ENCODE measurements around the gene BATF.

The BATF gene

DNA sequence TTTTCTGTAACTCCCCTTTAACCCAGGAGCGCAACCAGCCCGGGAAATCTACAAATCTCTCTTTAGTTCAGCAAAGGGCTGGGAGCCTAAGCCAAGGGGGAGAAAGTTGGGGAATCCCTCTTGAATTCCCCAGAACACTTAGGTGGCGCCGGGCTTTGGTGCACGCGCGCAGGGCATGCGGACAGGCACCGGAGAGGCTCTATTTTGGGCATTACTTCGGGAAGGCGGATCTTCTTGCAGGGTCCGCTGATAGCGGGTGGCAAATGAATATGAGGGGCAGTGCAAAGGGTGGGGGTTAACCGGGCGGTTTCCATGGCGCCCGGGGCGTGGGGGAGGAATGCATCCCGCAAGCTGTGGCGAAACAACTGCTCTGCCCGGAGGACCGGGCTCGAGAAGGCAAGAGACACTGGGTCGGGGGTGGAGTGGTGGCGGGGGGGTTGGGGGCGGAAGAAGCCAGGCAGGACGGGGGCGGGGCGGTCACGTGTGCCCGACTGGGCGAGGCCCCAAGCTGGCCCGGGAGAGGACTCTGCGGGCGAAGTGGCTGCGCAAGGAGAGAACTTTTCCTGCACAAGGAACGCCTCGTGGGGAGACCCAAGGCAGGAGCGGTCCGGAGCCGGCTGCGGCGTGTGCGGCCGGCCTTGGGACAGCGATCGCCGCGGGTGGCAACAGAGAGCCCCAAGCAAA is 56.0 kb downstream of the BATF start, which contains the start of gene FLVCR2:
TSS of gene FLVCR2 (plus strand) at position 519 of the 684 bp plus-strand sequence. CDS start 353 bp downstream, outside the sequence.
- peak within 1 kb of the TSS in 8 of 11 experiments; percentile 1 to 63 (median 42); a peak in 13 of 22 replicates for H3K27ac ChIP-seq
- H3K36me3 ChIP-seq, result no peaks in the 10 kb centered on the region
- peaks cover 0 to 8% (median 0%) of the 10 kb centered on the region in 11 experiments; a peak in 3 of 22 replicates for H3K9me3 ChIP-seq (replicated peaks in 1 of 11)
- H3K27me3 ChIP-seq, result no peaks in the 10 kb centered on the region
- H3K4me2 ChIP-seq, result peak within 1 kb of the TSS; percentile 97 to 100 (median 99)
- H4K20me1 ChIP-seq, result peaks cover 0 to 13% (median 0%) of the 10 kb centered on the region in 11 experiments; a peak in 2 of 22 replicates
- TF ChIP-seq Cebpa-rat (IDR thresholded peaks at IDR 0.05), result no peak
- peaks cover 28 to 48% (median 36%) of the 10 kb centered on the region in 10 experiments for H3K4me1 ChIP-seq
- peak within 1 kb of the TSS; percentile 43 to 78 (median 71); a peak in 21 of 22 replicates for H3K9ac ChIP-seq
- peak within 1 kb of the TSS; percentile 52 to 77 (median 64) for H3K4me3 ChIP-seq

- Histone ChIP-seq H3K4me3 (peak overlapping the region; percentile 52 to 77 (median 64)), H3K27ac (peak overlapping the region in 7 of 11 experiments; percentile 12 to 63 (median 41); a peak in 11 of 22 replicates), H3K9me3 (replicated peaks in 1 of 11) (peaks cover 0 to 8% (median 0%) of the 10 kb centered on the region in 11 experiments; a peak in 3 of 22 replicates), H3K27me3 (no peaks in the 10 kb centered on the region), H3K36me3 (no peaks in the 10 kb centered on the region), H3K4me2 (peak overlapping the region; percentile 97 to 100 (median 99)), H3K4me1 (peaks cover 28 to 49% (median 36%) of the 10 kb centered on the region in 10 experiments), H3K9ac (peak overlapping the region; percentile 43 to 78 (median 71); a peak in 21 of 22 replicates), H4K20me1 (peaks cover 0 to 16% (median 0%) of the 10 kb centered on the region in 11 experiments; a peak in 2 of 22 replicates)
- no peak for TF ChIP-seq Cebpa-rat (IDR thresholded peaks at IDR 0.05)
Measured at GRCh38 chr14:75578786-75579337, 56.6 kb downstream of the BATF start.

DNA sequence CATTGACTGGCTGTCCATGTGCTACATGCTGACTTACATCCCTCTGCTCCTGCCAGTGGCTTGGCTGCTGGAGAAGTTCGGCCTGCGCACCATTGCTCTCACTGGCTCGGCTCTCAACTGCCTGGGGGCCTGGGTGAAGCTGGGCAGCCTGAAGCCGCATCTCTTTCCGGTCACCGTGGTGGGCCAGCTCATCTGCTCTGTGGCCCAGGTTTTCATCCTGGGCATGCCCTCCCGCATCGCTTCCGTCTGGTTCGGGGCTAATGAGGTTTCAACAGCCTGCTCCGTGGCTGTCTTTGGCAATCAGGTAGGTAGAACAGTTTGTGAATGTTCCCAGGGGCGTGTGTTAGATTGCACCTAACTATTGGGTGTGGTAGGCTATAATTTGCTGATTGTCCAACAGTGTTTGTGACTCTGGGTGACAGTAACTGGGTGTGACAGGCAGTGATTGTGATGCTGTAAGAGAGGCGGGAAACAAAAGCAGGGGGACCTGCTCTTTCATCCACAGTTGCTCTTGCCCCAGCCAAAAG is 57.1 kb downstream of the BATF start:
- Histone ChIP-seq H4K20me1 (peaks cover 0 to 21% (median 0%) of the 10 kb centered on the region in 11 experiments; a peak in 2 of 22 replicates), H3K9me3 (replicated peaks in 1 of 11) (peaks cover 0 to 4% (median 0%) of the 10 kb centered on the region in 11 experiments; a peak in 3 of 22 replicates), H3K4me3 (peak overlapping the region in 9 of 10 experiments; percentile 52 to 77 (median 64); a peak in 14 of 20 replicates), H3K36me3 (no peaks in the 10 kb centered on the region), H3K9ac (peak overlapping the region in 6 of 11 experiments; percentile 70 to 78 (median 73); a peak in 7 of 22 replicates), H3K4me1 (peaks cover 26 to 49% (median 34%) of the 10 kb centered on the region in 10 experiments), H3K27me3 (no peaks in the 10 kb centered on the region), H3K27ac (peak overlapping the region in 1 of 11 experiments; percentile 41; a peak in 2 of 22 replicates), H3K4me2 (peak overlapping the region; percentile 97 to 100 (median 99))
- TF ChIP-seq Cebpa-rat (IDR thresholded peaks at IDR 0.05), result no peak

GRCh38 chr14:75579882-75580281 is 57.6 kb downstream of the BATF start:
- H3K4me2 ChIP-seq, result peak overlapping the region; percentile 97 to 100 (median 99); a peak in 18 of 22 replicates
- H3K27me3 ChIP-seq, result no peaks in the 10 kb centered on the region
- peak overlapping the region in 3 of 10 experiments; percentile 52 to 69 (median 64); a peak in 6 of 20 replicates for H3K4me3 ChIP-seq

DNA sequence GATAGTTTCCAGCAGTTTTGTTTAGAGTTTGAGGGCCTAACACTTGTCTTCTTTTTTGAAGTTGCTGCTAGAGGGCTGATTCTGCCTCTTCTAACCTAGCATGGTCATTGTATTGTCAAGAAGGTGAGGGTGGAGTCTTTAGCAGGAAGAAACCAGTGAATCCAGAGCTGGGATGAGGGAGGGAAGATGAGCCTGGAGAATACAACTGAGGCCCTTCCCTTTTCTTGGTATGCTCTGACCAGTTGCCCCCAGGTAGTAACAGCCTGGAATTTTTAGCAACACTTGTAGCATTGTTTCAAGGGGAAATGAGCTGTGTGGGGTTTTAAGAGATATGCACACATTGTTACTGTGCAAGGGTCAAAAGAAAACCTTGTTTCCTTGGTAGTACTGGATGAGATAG is 65.1 kb downstream of the BATF start:
- H3K4me3 ChIP-seq, result no peak overlapping the region
- H3K27me3 ChIP-seq, result no peaks in the 10 kb centered on the region

More at GRCh38 chr14:75579882-75580281, 57.6 kb downstream of the BATF start:
- Histone ChIP-seq H3K4me1 (peaks cover 24 to 49% (median 32%) of the 10 kb centered on the region in 10 experiments), H3K9me3 (replicated peaks in 1 of 11) (no peaks in the 10 kb centered on the region; a peak in 1 of 22 replicates), H3K27ac (peak overlapping the region in 1 of 11 experiments; percentile 9; a peak in 1 of 22 replicates), H3K9ac (peak overlapping the region in 2 of 11 experiments; percentile 71 to 75; a peak in 4 of 22 replicates), H3K36me3 (no peaks in the 10 kb centered on the region), H4K20me1 (peaks cover 0 to 26% (median 0%) of the 10 kb centered on the region in 11 experiments; a peak in 3 of 22 replicates)
- TF ChIP-seq Cebpa-rat (IDR thresholded peaks at IDR 0.05), result no peak

GRCh38 chr14:75589931-75590330 is 67.7 kb downstream of the BATF start:
- Histone ChIP-seq H3K9me3 (replicated peaks in 1 of 11) (peaks cover 13 to 31% (median 24%) of the 10 kb centered on the region in 11 experiments; a peak in 21 of 22 replicates), H3K4me1 (peaks cover 0 to 35% (median 9%) of the 10 kb centered on the region in 10 experiments; a peak in 10 of 20 replicates), H3K4me2 (peak overlapping the region in 5 of 11 experiments; percentile 6 to 55 (median 19); a peak in 5 of 22 replicates)

More for the DNA sequence above, 65.1 kb downstream of the BATF start:
- no peak overlapping the region for H3K27ac ChIP-seq
- H3K4me2 ChIP-seq, result no peak overlapping the region
- H4K20me1 ChIP-seq, result peaks cover 0 to 57% (median 0%) of the 10 kb centered on the region in 11 experiments; a peak in 3 of 22 replicates
- peaks cover 6 to 21% (median 19%) of the 10 kb centered on the region in 11 experiments; a peak in 21 of 22 replicates for H3K9me3 ChIP-seq (replicated peaks in 1 of 11)
- H3K4me1 ChIP-seq, result peaks cover 0 to 23% (median 9%) of the 10 kb centered on the region in 10 experiments; a peak in 9 of 20 replicates
- TF ChIP-seq Cebpa-rat (IDR thresholded peaks at IDR 0.05), result no peak
- peaks cover 0 to 28% (median 0%) of the 10 kb centered on the region in 11 experiments; a peak in 6 of 22 replicates for H3K36me3 ChIP-seq
- H3K9ac ChIP-seq, result no peak overlapping the region

DNA sequence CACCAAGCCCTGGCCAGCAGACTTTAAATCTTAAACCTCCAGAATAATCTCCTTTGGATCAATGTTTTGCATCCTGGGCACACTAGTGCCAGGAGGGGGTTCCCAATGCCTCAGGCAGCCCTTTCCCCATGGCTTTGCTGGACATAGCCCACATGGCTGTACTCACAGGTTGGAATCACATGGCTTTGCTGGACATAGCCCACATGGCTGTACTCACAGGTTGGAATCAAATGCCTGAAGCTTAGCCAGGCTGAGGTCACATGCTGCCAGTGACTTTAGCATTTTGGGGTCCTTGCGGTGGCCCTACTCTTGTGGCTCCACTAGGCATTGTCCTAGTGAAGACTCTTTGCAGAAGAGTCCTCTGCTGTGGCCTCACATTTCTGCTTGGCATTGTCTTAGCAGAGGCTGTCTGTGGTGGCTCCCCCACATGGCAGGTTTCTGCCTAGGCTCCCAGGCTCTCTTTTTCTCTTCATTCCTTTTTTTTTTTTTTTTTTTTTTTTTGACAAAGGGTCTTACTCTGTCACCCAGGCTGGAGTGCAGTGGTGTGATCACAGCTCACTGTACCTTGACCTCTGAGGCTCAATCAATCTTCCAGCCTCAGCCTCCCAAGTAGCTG is 69.2 kb downstream of the BATF start:
- no peak for TF ChIP-seq Cebpa-rat (IDR thresholded peaks at IDR 0.05)
- peaks cover 0 to 28% (median 0%) of the 10 kb centered on the region in 11 experiments; a peak in 6 of 22 replicates for H3K36me3 ChIP-seq
- peaks cover 0 to 28% (median 0%) of the 10 kb centered on the region in 11 experiments; a peak in 2 of 22 replicates for H4K20me1 ChIP-seq
- no peak overlapping the region for H3K27ac ChIP-seq
- peaks cover 0 to 49% (median 9%) of the 10 kb centered on the region in 10 experiments; a peak in 10 of 20 replicates for H3K4me1 ChIP-seq
- no peak overlapping the region; a peak in 1 of 22 replicates for H3K4me2 ChIP-seq
- no peak overlapping the region for H3K4me3 ChIP-seq
- peaks cover 13 to 31% (median 24%) of the 10 kb centered on the region in 11 experiments; a peak in 21 of 22 replicates for H3K9me3 ChIP-seq (replicated peaks in 1 of 11)
- H3K27me3 ChIP-seq, result no peaks in the 10 kb centered on the region
- H3K9ac ChIP-seq, result no peak overlapping the region

More at GRCh38 chr14:75589931-75590330, 67.7 kb downstream of the BATF start:
- H3K4me3 ChIP-seq, result no peak overlapping the region
- H3K27ac ChIP-seq, result no peak overlapping the region
- no peaks in the 10 kb centered on the region for H3K27me3 ChIP-seq
- no peak for TF ChIP-seq Cebpa-rat (IDR thresholded peaks at IDR 0.05)
- peaks cover 0 to 36% (median 0%) of the 10 kb centered on the region in 11 experiments; a peak in 3 of 22 replicates for H4K20me1 ChIP-seq
- no peak overlapping the region for H3K9ac ChIP-seq
- H3K36me3 ChIP-seq, result peaks cover 0 to 28% (median 0%) of the 10 kb centered on the region in 11 experiments; a peak in 6 of 22 replicates

All from BLaER1 treated with 17β-estradiol and CSF1 and Interleukin-3, amounts not matched to agents 10 nM and 100 nM (cell line).